GM18867 (cell line): ENCODE data around the gene C12orf56.
"Not testable (repeated sequence)": the region's sequence is repeated elsewhere in the genome, so short reads cannot be mapped to it uniquely, and the experiment has no call there.

Experiments used
- ATAC-seq: cut with Tn5 transposase; IDR thresholded peaks from one replicate; pipeline ENCODE4 v1.9.1; 2021; ENCODE audit warnings: mild to moderate bottlenecking, moderate library complexity; ENCODE audit not compliant: unreplicated experiment

The C12orf56 gene

GRCh38 chr12:64387197-64387816, 3.3 kb downstream of the C12orf56 start:
- no peak for ATAC-seq

DNA sequence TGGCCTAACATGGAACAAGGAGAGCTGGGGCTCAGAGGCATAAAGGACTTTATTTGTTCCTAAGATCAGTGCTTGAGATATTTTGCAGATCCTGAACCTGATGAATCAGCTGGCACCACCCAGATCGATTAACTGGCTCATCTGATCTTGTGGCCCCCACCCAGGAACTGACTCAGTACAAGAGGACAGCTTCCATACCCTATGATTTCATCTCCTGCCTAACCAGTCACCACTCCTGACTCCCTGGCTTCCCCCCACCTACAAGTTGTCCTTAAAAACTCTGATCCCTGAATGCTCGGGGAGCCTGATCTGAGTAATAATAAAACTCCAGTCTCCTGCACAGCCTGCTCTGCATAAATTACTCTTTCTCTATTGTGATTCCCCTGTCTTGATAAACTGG, 5.1 kb downstream of the C12orf56 start:
- no peak for ATAC-seq

DNA sequence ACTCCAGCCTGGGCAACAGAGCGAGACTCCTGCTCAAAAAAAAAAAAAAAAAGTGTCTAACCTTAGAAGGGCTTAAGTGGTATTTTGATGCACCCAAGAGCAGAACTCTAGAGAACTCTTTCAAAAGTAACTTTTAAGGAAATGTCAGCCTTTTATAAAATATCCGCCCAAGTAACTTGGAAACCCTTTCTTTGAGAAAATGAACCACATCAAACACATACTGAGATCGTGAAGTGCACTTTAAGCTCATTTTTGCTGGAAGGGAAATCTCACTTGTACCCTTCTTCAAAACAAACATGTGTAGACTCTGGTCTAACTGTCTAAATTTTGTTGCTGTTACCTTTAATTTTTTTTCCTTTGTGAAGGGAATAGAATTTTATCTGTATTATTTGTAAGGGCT, 5.5 kb downstream of the C12orf56 start:
- ATAC-seq = no peak

GRCh38 chr12:64383675-64384074, 6.9 kb downstream of the C12orf56 start:
- ATAC-seq = no peak

- no peak for ATAC-seq
These were observed 27.7 kb downstream of the C12orf56 start for GRCh38 chr12:64362721-64363305.

GRCh38 chr12:64361173-64361572, 29.4 kb downstream of the C12orf56 start:
- not testable (repeated sequence) for ATAC-seq

GRCh38 chr12:64356209-64356608, 34.3 kb downstream of the C12orf56 start:
- ATAC-seq = not testable (repeated sequence)

DNA sequence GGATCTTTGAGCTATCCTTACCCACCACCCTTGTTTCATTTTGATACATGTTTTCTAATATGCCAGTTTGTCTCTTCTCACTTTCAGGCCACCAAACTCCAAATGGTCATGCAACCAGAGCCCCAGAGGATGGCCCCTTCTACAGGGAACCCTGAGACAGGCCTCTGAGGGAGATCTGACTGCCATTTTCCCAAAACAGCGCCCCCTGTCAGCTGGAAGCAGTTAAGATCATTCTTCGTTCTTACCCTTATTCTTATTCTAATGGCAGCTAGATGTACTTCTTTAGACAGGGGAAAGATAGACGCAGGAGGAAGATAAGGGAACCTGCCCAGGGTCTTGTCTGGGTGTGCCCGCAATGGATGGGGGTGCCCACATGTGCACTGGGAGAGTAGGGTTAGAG, 38.4 kb downstream of the C12orf56 start:
- no peak for ATAC-seq

DNA sequence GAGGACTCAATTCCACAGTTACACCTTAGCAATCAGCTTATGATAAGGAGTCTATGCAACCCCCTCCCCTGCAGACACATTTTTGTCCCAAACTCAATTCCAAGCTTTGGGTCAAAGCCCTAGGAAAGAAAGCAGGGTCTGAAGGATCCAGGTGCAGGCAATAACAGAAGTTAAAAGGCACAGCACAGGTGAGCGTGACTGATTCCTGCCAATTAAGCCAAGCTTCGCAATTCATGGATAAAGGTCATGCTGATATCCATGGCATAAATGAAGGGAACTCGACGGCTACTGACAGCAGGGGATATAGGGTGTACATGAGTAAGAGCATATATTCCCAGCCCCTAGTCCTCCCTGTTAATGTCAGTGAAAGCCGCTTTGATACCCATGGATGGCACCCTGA, 39.3 kb downstream of the C12orf56 start:
- no peak for ATAC-seq

DNA sequence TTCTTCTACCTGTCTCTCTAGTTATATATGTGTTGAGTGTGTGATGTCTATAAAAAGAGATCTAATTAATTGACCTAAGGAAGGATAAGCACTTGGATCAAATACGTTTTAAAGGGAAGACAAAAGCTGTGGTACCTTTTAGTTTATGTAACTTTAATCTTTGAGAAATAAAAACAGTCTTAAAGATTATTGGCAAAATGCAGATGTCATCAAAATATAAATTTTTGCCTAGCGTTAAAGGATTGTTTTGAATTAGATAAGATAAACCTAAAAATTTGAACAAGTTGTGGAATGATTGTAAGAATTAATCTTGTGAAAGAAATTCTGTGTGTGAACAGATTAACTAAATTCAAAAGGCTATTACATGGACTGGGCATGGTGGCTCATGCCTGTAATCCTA, 42.9 kb downstream of the C12orf56 start:
- ATAC-seq = no peak

DNA sequence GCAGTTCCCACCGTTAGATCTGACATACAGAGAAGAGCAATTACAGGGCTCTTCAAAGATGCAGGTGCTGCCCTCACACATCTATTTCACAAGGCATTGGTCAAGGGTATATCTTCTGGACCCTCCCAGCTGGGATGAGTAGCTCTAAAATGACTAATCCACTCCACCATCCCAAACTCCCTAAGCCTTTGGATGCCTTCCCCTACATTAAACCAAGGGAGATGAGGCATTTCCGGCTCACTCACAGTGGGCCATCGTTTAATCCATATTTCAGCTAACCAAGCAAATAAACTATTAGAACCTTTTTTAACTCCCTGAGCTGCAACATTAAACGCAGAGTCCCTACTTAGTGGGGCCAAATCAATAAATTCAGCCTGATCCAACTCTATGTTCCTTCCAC, 45.9 kb downstream of the C12orf56 start:
- ATAC-seq = not testable (repeated sequence)

DNA sequence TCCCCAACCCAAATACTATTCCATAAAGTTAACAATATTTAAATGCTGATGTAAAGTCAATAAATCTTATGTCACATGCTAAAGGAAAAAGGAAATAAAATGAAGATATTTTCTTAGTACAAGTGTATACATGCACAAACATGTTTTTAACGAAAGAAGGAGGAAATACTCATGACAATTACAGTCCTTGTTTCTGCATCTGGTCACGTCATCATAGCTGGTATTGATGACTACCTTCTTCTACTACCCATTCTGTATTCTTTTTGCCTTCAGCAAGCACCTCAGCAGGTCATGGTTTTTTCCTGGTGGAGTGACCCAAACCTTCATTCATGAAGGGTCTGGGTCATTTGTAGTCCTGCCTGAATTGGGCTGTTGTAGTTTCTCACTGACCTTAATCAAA, 50.0 kb downstream of the C12orf56 start:
- not testable (repeated sequence) for ATAC-seq

DNA sequence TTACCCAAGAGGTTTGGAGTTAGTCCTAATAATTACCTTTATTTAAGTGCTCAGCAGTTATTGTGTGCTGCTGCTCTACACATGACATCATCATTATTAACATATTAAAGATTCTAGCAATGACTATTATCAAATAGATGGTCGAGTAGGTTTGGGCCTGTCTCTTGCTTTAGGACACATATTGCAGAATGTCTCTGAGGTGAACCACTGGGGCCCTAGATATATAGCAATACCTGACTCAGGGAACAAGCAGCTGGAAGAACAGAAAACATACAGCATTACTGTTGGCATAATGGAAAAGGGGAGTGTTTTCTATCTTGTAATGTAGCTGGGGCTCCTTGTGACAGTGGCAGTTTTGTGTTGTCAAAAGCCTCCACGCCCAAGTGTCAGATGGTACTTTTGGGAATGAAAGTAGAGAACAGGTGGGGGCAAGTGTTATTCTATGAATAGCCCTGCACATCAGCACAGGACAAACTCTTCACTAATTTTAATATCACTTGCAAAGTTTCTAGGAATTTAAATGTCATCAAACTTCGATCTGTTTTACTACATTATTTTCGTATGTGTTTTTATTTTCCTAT, 54.6 kb downstream of the C12orf56 start:
- no peak for ATAC-seq

DNA sequence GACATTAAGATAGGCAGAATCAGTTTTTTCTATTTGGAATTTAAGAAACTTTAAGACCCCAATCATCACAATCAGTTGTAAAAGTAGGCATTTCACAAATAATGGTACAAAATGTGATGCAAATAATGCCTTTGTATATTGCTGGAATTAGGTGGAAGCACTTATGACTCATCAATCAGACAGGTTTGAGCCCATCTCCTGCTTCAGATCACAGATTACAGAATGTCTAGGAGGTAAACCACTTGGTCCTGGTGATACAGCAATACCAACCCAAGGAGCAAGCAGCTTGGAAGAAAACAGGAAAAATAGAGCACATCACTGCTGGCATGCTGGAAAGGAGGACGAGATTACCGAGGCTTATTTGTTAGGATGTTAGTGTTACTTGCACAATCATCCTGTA, 57.6 kb downstream of the C12orf56 start:
- no peak for ATAC-seq

- no peak for ATAC-seq
These were observed 58.3 kb downstream of the C12orf56 start for GRCh38 chr12:64332296-64332695.

DNA sequence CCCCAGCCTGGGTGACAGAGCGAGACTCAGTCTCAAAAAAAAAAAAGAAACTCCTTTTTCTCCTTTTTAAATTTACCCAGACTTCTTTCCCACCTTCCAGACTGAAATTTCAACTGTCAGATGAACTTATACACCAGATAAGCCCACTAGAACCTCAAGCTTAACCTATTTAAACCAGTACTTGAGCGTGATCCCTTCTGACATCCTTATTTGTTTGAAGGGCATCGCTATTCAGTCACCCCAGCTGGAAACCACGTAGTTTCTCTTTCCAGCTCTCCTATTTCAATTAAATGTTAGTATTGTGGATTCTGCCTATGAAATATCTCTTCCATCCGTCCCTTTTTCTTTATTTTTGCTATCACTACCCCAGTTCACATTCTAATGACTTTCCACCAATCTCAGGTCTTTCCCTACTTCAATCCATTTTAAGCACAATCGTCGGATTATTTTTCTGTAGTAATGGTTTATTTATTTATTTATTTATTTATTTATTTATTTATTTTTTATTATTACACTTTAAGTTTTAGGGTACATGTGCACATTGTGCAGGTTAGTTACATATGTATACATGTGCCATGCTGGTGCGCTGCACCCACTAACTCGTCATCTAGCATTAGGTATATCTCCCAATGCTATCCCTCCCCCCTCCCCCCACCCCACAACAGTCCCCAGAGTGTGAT, 61.4 kb downstream of the C12orf56 start:
- not testable (repeated sequence) for ATAC-seq

GRCh38 chr12:64325055-64325454, 65.5 kb downstream of the C12orf56 start:
- no peak for ATAC-seq

- ATAC-seq = no peak
These were observed 66.9 kb downstream of the C12orf56 start for GRCh38 chr12:64323476-64324225.

GRCh38 chr12:64323006-64323405, 67.6 kb downstream of the C12orf56 start:
- ATAC-seq = no peak

DNA sequence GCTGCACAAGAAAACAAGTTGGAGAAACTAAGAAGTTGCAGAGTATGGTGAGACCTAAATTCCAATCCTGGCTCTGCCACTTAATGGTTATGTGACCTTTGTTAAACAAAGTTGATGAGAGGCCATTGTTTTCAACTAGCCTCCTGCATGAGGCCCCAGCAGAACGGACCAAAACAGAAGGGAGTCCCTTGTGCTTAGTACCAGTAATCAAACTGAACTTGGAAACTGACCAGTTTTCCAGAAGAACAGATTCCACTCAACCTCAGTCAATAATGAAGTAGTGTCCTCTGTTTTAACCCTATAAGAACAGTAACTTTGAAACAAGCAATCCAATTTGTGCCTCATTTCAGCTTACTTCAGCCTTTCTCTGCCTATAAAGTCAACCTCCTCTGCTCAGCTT, 69.9 kb downstream of the C12orf56 start:
- no peak for ATAC-seq

DNA sequence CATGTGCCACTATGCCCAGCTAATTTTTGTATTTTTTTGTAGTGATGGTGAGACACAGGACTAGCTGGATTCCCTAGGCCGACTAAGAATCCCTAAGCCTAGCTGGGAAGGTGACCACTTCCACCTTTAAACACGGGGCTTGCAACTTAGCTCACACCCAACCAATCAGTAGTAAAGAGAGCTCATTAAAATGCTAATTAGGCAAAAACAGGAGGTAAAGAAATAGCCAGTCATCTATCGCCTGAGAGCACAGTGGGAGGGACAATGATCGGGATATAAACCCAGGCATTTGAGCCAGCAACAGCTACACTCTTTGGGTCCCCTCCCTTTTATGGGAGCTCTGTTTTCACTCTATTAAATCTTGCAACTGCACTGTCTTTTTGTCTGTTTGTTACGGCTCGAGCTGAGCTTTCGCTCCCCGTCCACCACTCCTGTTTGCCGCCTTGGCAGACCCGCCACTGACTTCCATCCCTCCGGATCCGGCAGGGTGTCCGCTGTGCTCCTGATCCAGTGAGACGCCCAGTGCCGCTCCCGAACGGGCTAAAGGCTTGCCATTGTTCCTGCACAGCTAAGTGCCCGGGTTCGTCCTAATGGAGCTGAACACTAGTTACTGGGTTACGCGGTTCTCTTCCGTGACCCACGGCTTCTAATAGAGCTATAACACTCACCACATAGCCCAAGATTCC, 70.9 kb downstream of the C12orf56 start:
- not testable (repeated sequence) for ATAC-seq
